ENCODE data around the gene XKR7. TPM values are rescaled to one million over a fixed set of nuclear protein-coding genes. Genes with fewer than 3 reads are reported as not detected.

The XKR7 gene
- total RNA-seq, 2 donors from 2014 or later: 0.05 TPM; not detected in 1

DNA sequence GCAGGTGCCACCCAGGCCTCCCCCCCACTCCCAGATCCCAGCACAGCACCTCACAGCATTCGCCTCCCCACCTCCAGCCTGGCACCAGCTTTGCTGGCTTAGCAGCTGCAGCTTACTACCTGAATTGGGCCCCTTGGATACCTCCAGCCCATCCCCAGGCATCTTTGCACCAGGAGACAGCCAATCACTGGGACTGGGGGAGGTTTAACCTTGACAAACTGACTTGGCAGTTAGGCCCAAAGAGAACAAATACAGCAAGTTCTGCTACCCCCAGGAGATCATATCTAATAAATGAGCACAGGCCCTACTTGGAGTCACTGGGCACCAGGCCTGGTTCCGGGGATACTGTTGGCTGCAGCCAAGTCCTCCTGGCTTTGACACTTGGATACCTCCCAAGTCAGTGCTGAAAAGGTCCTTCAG lies 24.9 kb upstream of the XKR7 start:
- peak; percentile 42 for TF ChIP-seq POLR2AphosphoS5 (IDR thresholded peaks at IDR 0.05)
- TF ChIP-seq, protein P1, sequence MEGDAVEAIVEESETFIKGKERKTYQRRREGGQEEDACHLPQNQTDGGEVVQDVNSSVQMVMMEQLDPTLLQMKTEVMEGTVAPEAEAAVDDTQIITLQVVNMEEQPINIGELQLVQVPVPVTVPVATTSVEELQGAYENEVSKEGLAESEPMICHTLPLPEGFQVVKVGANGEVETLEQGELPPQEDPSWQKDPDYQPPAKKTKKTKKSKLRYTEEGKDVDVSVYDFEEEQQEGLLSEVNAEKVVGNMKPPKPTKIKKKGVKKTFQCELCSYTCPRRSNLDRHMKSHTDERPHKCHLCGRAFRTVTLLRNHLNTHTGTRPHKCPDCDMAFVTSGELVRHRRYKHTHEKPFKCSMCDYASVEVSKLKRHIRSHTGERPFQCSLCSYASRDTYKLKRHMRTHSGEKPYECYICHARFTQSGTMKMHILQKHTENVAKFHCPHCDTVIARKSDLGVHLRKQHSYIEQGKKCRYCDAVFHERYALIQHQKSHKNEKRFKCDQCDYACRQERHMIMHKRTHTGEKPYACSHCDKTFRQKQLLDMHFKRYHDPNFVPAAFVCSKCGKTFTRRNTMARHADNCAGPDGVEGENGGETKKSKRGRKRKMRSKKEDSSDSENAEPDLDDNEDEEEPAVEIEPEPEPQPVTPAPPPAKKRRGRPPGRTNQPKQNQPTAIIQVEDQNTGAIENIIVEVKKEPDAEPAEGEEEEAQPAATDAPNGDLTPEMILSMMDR (IDR thresholded peaks at IDR 0.05): no peak
- peak; percentile 40 for DNase-seq (ENCODE audit: low spot score)
- 21% methylated on average over 2 of the region's 2 CpGs for WGBS
- peaks cover 16% of the 10 kb centered on the region for H3K4me1 ChIP-seq (replicated peaks)
- H3K36me3 ChIP-seq: peaks cover 0 to 20% of the 10 kb centered on the region in 2 donors
- H3K27me3 ChIP-seq (replicated peaks; ENCODE audit: insufficient read depth): no peaks in the 10 kb centered on the region
- no peak overlapping the region for H3K4me3 ChIP-seq
- H3K27ac ChIP-seq: peak overlapping the region in 1 of 2 donors; percentile 33
- no peaks in the 10 kb centered on the region for H3K9me3 ChIP-seq
- intact Hi-C loops (cut with DNase I): no loop called here

DNA sequence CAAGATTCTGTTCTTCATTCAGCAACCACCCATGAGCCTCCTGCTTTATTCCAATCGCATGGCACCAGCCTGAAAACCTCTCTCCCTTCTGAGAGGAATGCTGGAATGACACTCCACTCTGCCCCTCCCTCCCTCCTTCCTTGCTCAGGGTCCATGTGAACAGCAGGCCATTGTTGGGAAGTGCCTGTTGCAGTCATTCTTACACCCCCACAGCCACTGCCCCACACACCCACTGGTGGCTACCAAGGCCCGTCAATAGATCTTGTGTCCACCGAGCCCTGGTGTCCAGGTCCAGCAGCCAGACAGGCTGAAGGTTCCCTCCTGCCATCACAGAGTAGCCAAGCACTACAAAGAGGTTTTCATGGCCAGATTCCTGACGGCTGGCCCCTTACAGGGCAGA lies 22.6 kb upstream of the XKR7 start:
- Histone ChIP-seq H3K36me3 (peaks cover 0 to 25% of the 10 kb centered on the region in 2 donors), H3K4me1 (replicated peaks) (peaks cover 16% of the 10 kb centered on the region), H3K27ac (no peak overlapping the region), H3K27me3 (replicated peaks; ENCODE audit: insufficient read depth) (no peaks in the 10 kb centered on the region), H3K4me3 (no peak overlapping the region), H3K9me3 (no peaks in the 10 kb centered on the region)
- no peak for TF ChIP-seq POLR2A (IDR thresholded peaks at IDR 0.05)
- TF ChIP-seq, protein P1 (IDR thresholded peaks at IDR 0.05): no peak
- no peak for DNase-seq (ENCODE audit: low spot score)
- WGBS: 84% methylated on average over 4 of the region's 4 CpGs
- intact Hi-C loops (cut with DNase I): no loop called here

DNA sequence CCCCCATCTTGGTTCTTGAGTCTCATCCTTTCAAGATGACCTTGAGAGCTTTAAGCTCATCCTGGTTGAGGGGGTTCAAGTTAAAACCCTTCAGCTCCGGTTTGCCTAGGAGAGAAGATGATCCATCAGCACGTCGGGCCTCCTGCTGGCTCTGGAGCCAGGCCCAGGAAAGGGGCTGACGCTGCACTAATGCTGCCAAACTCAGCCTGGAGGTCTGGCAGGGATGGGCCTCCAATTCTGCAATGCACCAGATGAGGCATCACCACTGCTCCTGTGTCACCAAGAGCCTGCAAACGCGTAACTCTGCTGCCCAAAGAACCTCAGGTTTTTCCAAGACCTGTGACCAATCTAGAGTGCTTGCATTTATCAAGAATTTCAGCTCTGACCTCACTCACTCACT lies 22.2 kb upstream of the XKR7 start:
- H3K4me3 ChIP-seq: no peak overlapping the region
- TF ChIP-seq, protein P1 (IDR thresholded peaks at IDR 0.05): no peak
- TF ChIP-seq POLR2AphosphoS5 (IDR thresholded peaks at IDR 0.05) (no peak), POLR2A (IDR thresholded peaks at IDR 0.05) (no peak)
- H3K27ac ChIP-seq: no peak overlapping the region
- H3K4me1 ChIP-seq (replicated peaks): peaks cover 19% of the 10 kb centered on the region
- intact Hi-C loops (cut with DNase I): no loop called here
- no peak for DNase-seq (ENCODE audit: low spot score)
- 42% methylated on average over 6 of the region's 6 CpGs for WGBS
- H3K36me3 ChIP-seq: peaks cover 0 to 25% of the 10 kb centered on the region in 2 donors
- no peaks in the 10 kb centered on the region for H3K9me3 ChIP-seq
- H3K27me3 ChIP-seq (replicated peaks; ENCODE audit: insufficient read depth): no peaks in the 10 kb centered on the region

DNA sequence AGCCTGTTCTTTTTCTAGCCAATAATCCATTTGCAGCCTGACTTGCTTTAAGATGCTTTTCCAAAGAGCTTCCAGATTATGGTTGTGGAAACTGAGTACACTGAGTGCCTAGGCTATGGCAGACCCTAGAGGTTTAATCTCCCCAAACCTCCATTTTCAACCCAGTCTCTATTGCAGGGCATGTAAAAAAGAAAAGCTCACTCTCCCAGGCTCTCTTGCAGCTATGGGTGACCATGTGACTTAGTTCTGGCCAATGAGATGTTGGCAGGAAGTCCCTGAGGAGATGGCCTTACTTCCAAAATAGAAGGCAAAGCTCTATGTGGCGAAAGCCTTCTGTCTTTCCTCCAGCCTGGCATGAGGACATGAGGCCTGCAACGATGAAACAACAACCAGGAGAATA lies 19.9 kb upstream of the XKR7 start:
- no peak for DNase-seq (ENCODE audit: low spot score)
- Histone ChIP-seq H3K4me1 (replicated peaks) (peaks cover 12% of the 10 kb centered on the region), H3K36me3 (peaks cover 0 to 25% of the 10 kb centered on the region in 2 donors), H3K27me3 (replicated peaks; ENCODE audit: insufficient read depth) (no peaks in the 10 kb centered on the region), H3K27ac (no peak overlapping the region), H3K9me3 (no peaks in the 10 kb centered on the region), H3K4me3 (no peak overlapping the region)
- WGBS: 100% methylated on average over 2 of the region's 2 CpGs
- intact Hi-C loops (cut with DNase I): no loop called here
- TF ChIP-seq POLR2AphosphoS5 (IDR thresholded peaks at IDR 0.05) (no peak), POLR2A (IDR thresholded peaks at IDR 0.05) (no peak)
- TF ChIP-seq, protein P1 (IDR thresholded peaks at IDR 0.05): no peak

DNA sequence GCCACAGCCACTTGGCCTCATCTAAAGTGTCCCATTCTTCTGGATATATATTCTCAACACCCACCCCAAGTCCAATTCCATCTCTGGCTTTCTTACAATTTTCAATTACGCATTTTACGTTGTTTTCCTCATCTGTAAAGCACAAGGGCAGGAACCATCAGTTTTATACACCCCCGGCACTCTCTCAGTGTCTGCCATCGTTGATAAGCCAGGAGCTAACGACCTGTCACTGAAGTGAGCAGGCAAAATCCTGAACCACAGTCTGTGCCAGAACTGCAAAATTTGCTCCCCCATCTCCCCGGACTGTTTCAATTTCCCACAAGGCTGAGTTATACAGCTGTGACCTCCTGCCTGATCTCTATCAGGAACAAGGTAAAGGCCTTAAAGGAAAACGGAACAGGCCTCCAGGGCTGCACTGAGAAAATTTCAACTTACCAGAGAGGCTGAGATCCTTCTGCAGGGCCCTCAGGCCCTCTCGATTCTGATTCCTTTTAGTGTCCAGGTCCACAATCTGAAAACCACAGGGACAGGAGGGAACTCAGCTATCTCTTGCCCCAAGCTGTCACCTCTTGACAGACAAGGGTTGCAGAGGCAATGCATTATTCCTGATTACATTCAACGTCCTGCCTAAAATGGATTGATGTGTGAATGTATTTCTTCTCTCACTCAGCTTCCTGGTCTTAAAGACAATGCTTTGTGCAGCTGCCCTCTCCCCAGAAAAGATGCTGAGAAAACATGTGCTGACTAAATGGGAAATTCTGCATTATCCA lies 17.9 kb upstream of the XKR7 start:
- H3K27me3 ChIP-seq (replicated peaks; ENCODE audit: insufficient read depth): no peaks in the 10 kb centered on the region
- H3K4me1 ChIP-seq (replicated peaks): peaks cover 3% of the 10 kb centered on the region
- no peak for DNase-seq (ENCODE audit: low spot score)
- H3K27ac ChIP-seq: no peak overlapping the region
- H3K9me3 ChIP-seq: no peaks in the 10 kb centered on the region
- no peak overlapping the region for H3K4me3 ChIP-seq
- WGBS: 69% methylated on average over 9 of the region's 9 CpGs
- intact Hi-C loops (cut with DNase I): loop anchor here (10.0 kb wide), 1 partner anchor 125 kb away; no protein-coding TSS in a partner anchor
- peaks cover 0 to 25% of the 10 kb centered on the region in 2 donors for H3K36me3 ChIP-seq
- TF ChIP-seq POLR2A (IDR thresholded peaks at IDR 0.05): no peak
- TF ChIP-seq, protein P1 (IDR thresholded peaks at IDR 0.05): no peak
- no peak for TF ChIP-seq POLR2AphosphoS5 (IDR thresholded peaks at IDR 0.05)
